HG02885 (cell line): ENCODE measurements around the gene BHLHE23.

Experiments used
- ATAC-seq: cut with Tn5 transposase; IDR thresholded peaks from one replicate; pipeline ENCODE4 v1.9.1; 2021; ENCODE audit warnings: mild to moderate bottlenecking; ENCODE audit not compliant: unreplicated experiment, poor library complexity

Gene BHLHE23

DNA sequence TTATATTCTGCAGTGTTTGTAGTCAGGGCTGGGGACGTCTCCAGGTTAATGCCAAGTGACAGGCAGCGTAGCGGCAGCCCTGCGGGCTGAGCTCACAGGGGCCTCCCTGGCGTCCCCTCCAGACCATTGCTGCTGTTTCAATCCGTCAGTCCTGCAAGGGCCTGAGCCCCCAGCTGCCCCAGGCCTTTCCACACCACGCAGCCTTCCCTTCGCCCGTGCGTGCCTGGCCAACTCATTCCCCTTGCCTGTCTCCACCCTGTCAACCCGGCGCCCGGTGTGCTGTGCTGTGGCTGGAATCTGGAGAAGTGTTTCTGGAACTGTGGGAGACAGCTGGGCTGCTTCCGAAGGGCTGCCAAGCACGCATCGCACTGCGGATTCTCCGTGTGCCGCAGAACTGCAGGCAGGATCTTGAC lies 11.9 kb downstream of the BHLHE23 start:
- ATAC-seq: no peak

DNA sequence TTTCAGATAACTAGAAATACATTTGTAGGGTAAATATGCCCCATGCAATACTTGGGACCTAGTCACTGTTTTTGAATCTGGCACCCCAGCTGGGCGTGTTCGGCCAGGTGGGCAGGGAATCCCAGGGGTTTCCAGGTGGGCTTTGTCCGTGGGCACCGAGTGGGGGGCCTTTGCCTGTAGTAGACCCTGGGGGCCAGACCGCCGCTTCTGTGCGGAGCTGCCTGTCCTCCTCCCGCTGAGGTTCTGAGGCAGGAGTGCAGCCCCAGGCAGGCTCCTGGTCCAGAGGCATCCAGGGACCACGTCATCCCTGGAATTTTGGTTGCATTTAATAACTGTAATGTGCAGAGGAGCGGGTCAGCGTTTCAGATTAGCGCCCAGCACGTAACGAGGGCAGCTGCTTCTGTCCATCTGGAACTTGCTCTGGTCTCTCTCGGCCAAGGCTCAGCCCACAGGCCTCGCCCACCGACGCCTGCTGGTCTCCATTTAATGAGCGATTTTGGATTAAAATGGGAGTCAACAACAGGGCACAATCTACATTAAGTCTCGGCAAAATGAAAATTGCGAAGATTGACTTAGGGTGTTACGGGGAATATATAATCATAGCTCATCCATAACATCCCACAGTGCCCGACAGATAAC lies 12.8 kb downstream of the BHLHE23 start:
- ATAC-seq: no peak

DNA sequence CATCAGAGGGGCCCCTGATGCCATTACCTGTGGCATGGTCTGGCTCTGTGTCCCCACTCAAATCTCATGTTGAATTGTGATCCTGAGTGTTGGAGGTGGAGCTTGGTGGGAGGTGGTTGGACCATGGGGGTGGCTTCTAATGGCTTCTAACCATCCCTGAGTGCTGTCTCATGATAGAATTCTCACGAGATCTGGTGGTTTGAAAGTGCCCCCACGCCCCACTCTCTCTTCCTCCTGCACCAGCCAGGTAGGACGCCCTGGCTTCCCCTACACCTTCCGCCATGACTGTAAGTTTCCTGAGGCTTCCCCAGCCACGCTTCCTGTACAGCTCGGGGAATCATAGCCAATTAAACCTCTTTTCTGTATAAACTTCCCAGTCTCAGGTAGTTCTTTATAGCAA lies 14.9 kb downstream of the BHLHE23 start:
- no peak for ATAC-seq

DNA sequence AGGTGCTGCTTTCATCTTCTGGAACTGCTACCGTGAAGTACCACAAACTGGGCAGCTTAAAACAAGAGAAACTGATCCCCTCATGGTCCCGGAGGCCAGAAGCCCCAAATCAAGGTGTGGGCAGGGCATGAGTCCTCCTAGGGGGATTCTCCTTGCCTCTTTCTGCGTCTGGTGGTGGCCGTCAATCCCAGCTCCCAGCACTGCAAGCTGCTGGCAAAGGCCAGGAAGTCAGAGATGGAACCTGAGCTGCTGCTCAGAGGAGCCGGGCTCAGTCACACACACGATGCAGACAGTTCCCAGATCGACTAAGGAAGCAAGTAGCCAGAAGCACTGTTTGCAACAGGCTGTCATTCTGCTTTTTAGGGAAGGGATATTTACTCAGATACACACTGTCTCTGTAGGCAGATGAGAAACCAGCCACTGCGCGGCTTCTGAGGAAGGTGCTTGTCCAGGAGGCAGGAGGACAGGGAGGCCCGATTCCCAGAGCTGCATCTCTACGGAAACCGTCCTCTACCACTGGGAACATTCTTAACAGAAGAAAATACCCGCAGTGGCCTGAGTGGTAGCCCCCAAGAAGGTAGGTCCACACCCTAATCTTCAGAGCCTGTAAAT lies 15.5 kb downstream of the BHLHE23 start:
- no peak for ATAC-seq

DNA sequence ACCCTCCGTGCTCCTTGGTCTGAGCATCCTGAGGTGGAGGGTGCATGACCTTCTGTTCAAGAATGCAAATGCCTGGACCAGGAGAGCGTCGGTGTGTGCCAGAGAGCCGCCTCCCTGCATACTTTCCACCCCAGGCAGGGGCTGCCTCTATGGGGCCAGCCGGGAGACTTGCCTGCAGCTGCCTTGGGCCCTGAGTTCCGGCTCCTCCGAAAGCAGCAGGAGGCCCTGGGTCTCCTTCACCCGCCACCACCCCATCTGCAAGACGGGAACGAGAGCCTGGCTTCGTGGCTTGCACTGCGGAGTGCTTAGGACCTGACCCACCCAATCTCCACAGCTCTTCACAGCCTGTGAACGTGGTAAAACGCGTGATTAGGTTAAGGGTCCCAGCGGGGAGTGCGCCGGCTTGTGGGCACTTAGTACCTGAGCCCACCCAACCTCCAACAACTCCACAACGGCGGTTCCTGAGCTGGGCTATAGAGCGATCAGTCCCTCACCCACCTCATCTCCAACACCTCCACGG lies 16.4 kb downstream of the BHLHE23 start:
- ATAC-seq: no peak

- ATAC-seq: no peak
Measured at GRCh38 chr20:62989201-62989601, 17.6 kb downstream of the BHLHE23 start.

- ATAC-seq: no peak
Measured at GRCh38 chr20:62987114-62987513, 19.6 kb downstream of the BHLHE23 start.

DNA sequence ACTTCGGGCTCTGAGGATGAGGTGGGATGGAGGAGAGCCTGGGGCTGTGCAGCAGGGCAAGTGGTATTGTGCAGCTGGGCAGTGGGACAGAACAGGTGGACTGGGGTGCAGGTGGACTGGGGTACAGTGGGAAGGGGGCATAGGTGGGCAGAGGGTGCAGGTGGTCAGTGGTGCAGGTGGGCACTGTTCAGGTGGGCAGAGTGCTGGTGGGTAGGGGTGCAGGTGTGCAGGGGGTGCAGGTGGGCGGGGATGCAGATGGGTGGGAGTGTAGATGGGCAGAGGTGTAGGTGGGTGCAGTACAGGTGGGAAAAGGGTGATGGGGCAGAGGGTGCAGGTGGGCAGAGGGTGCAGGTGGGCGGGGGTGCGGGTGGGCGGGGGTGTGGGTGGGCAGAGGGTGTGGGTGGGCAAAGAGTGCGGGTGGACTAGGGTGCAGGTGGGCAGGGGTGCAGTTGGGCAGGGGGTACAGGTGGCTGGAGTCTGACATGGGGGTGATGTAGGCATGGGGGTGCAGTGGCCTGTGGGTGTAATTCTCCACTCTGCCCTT lies 20.4 kb downstream of the BHLHE23 start:
- ATAC-seq: no peak

DNA sequence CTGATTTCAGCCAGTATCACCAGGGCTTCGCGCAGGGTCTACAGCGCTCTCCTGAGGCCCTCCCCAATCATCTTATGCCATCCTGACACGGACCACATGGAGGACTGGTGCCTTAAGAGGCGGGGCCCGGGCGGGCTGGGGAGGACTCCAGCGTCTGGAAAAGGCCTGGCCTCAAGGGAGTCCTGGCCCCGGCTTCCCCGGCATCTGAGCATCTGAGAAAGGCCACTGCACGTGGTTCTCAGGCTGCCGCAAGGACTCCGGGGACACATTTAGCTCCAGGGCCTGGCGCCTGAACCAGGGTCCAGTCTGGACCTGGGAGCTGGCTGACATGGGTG lies 21.4 kb downstream of the BHLHE23 start:
- no peak for ATAC-seq

GRCh38 chr20:62984666-62985443 lies 21.9 kb downstream of the BHLHE23 start:
- ATAC-seq: no peak

- ATAC-seq: no peak
Measured at GRCh38 chr20:62983210-62983609, 23.6 kb downstream of the BHLHE23 start.

GRCh38 chr20:62982124-62983075 lies 24.4 kb downstream of the BHLHE23 start:
- no peak for ATAC-seq

GRCh38 chr20:62980970-62981369 lies 25.8 kb downstream of the BHLHE23 start:
- no peak for ATAC-seq

DNA sequence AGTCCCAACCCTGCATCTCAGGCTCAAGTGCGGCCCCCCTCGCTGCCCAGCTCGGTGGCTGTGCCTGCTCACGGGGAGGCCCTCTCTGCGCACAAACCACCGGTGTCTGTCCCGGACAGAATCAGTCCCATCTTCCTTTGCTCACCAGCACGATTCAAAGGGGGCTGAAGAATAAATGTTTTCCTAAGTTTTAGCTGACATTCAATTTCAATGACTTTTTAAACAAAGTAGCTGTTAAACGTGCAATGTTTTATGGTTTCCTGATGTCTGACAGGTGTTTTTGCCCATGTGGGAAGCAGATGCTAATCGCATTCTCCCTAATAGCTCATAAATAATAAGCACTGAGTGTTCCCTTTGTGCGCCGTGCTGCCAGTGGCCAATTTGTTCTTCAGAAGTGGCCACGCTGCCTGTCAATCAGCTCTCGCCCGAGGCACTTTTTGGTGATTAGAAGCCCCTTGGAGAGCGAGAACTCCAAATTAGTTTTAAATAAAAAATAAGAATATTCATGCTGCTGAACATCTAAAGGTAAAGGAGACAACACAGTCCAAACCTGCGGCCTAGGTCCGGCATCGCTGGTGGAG lies 26.3 kb downstream of the BHLHE23 start:
- no peak for ATAC-seq

DNA sequence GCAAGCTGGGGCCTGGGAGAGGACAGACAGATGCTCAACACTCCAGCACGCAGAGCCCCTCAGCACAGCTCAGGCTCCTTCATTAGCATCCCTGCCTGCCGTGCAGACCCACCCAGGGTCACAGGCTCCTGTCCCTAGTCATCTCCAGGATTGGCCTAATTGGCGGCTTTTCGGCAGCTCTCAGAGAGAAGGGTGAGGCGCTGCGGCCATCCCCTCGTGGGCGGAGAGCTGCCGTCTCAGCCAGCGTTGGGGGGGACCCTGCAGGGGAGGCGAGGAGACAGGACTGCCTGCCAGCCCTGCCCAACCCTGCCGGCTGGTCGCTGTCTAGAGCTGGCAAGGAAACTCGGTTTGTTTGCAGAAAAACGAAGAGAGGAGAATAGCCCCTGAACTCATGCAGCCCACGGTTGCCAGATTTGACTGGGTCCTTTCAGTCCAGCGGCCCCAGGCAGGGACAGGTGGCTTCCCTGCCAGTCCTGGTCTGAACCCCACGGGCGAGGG lies 26.8 kb downstream of the BHLHE23 start:
- no peak for ATAC-seq

GRCh38 chr20:62979310-62979709 lies 27.5 kb downstream of the BHLHE23 start:
- ATAC-seq: no peak

DNA sequence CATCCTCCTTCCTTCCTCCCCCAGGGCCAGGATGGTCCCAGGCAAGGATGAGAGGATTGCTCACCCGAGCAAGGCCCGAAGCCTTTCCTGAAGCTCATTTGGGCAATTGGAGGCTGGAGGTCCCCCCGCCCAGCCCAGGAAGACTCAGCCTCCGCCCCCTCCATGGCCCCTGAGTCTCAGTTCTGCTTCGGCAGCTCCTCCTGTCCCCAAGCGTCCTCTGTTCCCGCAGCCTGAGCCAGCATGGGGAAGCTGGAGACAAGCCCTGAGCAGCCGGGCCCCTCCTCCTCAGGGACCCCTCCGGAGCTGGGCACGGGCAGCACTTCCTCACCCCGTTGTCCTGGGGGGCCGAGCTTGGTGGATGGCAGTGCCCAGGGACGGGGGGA lies 28.2 kb downstream of the BHLHE23 start:
- no peak for ATAC-seq

DNA sequence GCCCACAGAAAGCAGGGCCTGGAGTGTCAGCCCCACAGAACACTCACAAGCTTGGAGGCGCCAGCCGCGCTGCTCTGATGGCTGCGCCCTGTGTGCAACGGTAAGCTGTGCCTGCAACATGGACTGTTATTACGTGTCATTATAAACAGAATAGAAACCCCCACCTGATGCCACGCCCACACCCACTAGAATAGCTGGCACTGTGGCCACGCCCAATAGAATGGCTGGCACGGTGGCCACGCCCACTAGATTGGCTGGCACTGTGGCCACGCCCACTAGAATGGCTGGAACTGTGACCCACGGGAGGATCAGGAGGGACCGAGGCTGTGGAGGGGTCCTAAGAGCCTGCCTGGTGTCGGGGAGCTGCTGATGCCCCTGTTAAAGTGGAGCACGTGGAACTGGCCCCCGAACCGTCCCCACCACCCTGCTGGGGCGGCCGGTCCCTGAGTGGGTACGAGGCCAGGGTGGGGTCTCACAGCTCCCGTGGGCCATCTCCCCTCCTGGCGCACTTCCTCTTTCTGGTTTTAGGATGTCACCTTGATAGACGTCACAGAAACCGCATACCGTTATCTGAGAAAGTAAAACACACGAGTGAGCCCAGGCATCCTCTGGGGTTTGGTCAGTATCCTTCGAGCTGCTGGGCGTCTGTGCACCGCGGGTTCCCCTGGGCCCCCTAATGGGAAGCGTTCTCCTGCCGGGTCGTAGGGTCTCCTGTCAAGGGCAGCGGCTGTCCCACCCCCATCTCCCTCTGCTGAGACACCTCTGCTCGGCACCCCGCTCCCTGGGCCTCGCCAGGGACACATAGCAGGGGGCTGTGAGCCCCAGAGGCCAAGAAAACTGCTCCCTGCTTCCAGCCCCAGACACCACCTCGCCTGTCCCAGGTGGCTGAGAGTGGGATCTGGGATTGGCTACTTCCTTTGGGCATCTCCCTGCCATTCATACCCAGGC lies 28.9 kb downstream of the BHLHE23 start:
- ATAC-seq: peak; percentile 57

- no peak for ATAC-seq
Measured at GRCh38 chr20:62976886-62977285, 29.9 kb downstream of the BHLHE23 start.
